Measurements from ENCODE around the gene ESRRA.

Gene ESRRA

GRCh38 chr11:64290352-64291261 lies 14.7 kb upstream of the ESRRA start:
- Histone ChIP-seq H3K27ac (no peak overlapping the region), H3K4me3 (no peak overlapping the region)
- no peak for TF ChIP-seq CTCF (IDR thresholded peaks at IDR 0.05)
- no peak for DNase-seq (ENCODE audit: low spot score)

- H3K4me3 ChIP-seq = peak within 1 kb of the TSS; percentile 65
Measured at GRCh38 chr11:64291262-64291751, 14.0 kb upstream of the ESRRA start, which contains the start of gene KCNK4. TSS of gene KCNK4 (plus strand) at chr11:64291302. CDS start at chr11:64293019, 1,717 bp downstream.

GRCh38 chr11:64291752-64292459 lies 13.4 kb upstream of the ESRRA start:
- DNase-seq (ENCODE audit: low spot score) = no peak
- peak overlapping the region; percentile 65 for H3K4me3 ChIP-seq
- no peak for TF ChIP-seq CTCF (IDR thresholded peaks at IDR 0.05)
- H3K27ac ChIP-seq = no peak overlapping the region

More at GRCh38 chr11:64291262-64291751, 14.0 kb upstream of the ESRRA start, which contains the start of gene KCNK4:
- DNase-seq (ENCODE audit: low spot score) = no peak
- no peak within 1 kb of the TSS for H3K27ac ChIP-seq
- TF ChIP-seq CTCF (IDR thresholded peaks at IDR 0.05) = no peak

GRCh38 chr11:64292460-64293254 lies 12.7 kb upstream of the ESRRA start:
- Histone ChIP-seq H3K4me3 (peak overlapping the region; percentile 65), H3K27ac (no peak overlapping the region)
- no peak for DNase-seq (ENCODE audit: low spot score)
- TF ChIP-seq CTCF (IDR thresholded peaks at IDR 0.05) = no peak

- no peak for DNase-seq (ENCODE audit: low spot score)
- Histone ChIP-seq H3K27ac (no peak overlapping the region), H3K4me3 (no peak overlapping the region)
- TF ChIP-seq CTCF (IDR thresholded peaks at IDR 0.05) = no peak
Measured at GRCh38 chr11:64294774-64295173, 10.6 kb upstream of the ESRRA start.

GRCh38 chr11:64295760-64296159 lies 9.6 kb upstream of the ESRRA start:
- H3K4me3 ChIP-seq = no peak overlapping the region
- H3K27ac ChIP-seq = no peak overlapping the region
- no peak for TF ChIP-seq CTCF (IDR thresholded peaks at IDR 0.05)
- DNase-seq (ENCODE audit: low spot score) = no peak
